ENCODE measurements around the gene CFAP300.

Gene CFAP300

GRCh38 chr11:102050927-102051575 is 3.8 kb downstream of the CFAP300 start:
- Mint-ChIP-seq H3K4me3 (no peak overlapping the region), H3K4me1 (peaks cover 12% of the 10 kb centered on the region), H3K27me3 (peaks cover 51% of the 10 kb centered on the region), H3K27ac (no peak overlapping the region), H3K9me3 (peaks cover 0 to 6% of the 10 kb centered on the region in 2 donors)
- ATAC-seq (no peak), DNase-seq (no peak)

DNA sequence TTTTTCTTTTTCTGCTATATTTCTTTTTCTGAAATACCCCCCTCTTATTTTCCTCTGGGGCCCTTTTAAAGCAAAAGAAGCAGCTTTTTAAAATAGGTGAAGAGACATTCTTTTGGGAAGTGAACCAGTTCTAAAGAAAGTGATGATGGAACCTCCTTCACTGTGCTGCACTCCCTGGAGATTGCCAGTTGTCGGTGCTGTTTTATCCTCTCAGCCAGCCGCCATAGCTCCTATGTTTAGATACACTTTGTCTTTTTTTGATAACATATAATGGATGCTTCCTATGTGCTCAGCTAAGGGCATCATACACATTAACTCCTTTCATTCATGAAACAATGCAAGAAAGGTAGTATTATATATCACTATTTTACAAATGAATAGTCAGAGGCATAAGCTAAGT is 14.0 kb downstream of the CFAP300 start:
- DNase-seq = no peak
- Mint-ChIP-seq H3K27ac (no peak overlapping the region), H3K4me3 (no peak overlapping the region), H3K27me3 (no peaks in the 10 kb centered on the region), H3K9me3 (no peaks in the 10 kb centered on the region), H3K4me1 (no peaks in the 10 kb centered on the region)
- no peak for ATAC-seq

- no peak overlapping the region for H3K27ac Mint-ChIP-seq
- DNase-seq = no peak
- no peaks in the 10 kb centered on the region for H3K9me3 Mint-ChIP-seq
- no peaks in the 10 kb centered on the region for H3K27me3 Mint-ChIP-seq
- no peak for ATAC-seq
- no peaks in the 10 kb centered on the region for H3K4me1 Mint-ChIP-seq
- H3K4me3 Mint-ChIP-seq = no peak overlapping the region
Observed at GRCh38 chr11:102062106-102062505, 14.9 kb downstream of the CFAP300 start.

GRCh38 chr11:102064316-102064715 is 17.1 kb downstream of the CFAP300 start:
- H3K9me3 Mint-ChIP-seq = no peaks in the 10 kb centered on the region
- H3K4me1 Mint-ChIP-seq = no peaks in the 10 kb centered on the region
- ATAC-seq (no peak), DNase-seq (no peak)
- H3K27ac Mint-ChIP-seq = no peak overlapping the region
- no peaks in the 10 kb centered on the region for H3K27me3 Mint-ChIP-seq
- H3K4me3 Mint-ChIP-seq = no peak overlapping the region

- no peaks in the 10 kb centered on the region for H3K4me1 Mint-ChIP-seq
- H3K9me3 Mint-ChIP-seq = peaks cover 17 to 38% of the 10 kb centered on the region in 2 donors
- DNase-seq = no peak
- no peak overlapping the region for H3K4me3 Mint-ChIP-seq
- ATAC-seq = no peak
- no peaks in the 10 kb centered on the region for H3K27me3 Mint-ChIP-seq
- H3K27ac Mint-ChIP-seq = no peak overlapping the region
Observed at GRCh38 chr11:102070766-102071165, 23.5 kb downstream of the CFAP300 start.

DNA sequence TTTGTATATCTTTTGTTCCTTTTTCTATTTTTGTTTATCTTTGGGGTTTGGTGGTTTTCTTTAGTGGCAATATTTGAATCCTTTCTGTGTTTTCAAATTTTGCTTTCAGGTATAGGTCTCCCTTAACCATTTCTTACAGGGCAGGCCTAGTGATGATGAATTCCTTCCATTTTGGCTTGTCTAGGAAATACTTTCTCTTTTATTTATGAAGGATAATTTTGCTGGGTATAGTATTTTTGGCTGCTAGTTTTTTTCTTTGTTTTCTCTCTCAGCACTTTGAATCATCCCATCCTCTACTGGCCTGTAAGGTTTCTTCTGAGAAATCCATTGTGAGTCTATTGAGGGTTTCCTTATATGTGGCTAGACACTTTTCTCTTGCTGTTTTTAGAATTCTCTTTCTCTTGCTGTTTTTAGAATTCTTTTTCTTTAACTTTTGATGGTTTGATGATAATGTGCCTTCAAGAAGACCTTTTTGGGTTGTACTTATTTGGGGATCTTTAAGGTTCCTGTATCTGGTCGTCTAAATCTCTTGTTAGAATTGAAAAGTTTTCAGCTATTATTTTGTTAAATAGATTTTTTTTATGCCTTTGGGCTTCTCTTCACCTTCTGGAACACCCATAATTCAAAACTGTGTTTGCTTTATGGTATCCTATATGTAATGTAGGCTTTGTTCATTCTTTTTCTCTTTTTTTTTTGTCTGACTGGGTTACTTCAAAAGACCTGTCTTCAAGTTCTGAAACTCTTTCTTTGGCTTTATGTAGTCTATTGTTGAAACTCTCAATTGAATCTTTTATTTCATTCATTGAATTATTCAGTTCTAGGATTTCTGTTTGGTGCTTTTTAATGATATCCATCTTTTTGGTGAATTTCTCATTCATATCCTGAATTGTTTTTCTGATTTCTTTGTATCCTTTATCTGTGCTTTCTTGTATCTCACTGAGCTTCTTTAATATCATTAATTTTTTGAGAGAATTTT is 24.5 kb downstream of the CFAP300 start:
- H3K9me3 Mint-ChIP-seq = peaks cover 17 to 38% of the 10 kb centered on the region in 2 donors
- no peak for ATAC-seq
- peaks cover under 1% of the 10 kb centered on the region for H3K27me3 Mint-ChIP-seq
- H3K27ac Mint-ChIP-seq = no peak overlapping the region
- no peak for DNase-seq
- H3K4me1 Mint-ChIP-seq = no peaks in the 10 kb centered on the region
- no peak overlapping the region for H3K4me3 Mint-ChIP-seq

GRCh38 chr11:102073253-102073652 is 26.0 kb downstream of the CFAP300 start:
- Mint-ChIP-seq H3K4me3 (no peak overlapping the region), H3K4me1 (no peaks in the 10 kb centered on the region), H3K27ac (no peak overlapping the region), H3K27me3 (peaks cover 6% of the 10 kb centered on the region), H3K9me3 (peaks cover 17 to 38% of the 10 kb centered on the region in 2 donors)
- ATAC-seq = no peak
- DNase-seq = no peak

DNA sequence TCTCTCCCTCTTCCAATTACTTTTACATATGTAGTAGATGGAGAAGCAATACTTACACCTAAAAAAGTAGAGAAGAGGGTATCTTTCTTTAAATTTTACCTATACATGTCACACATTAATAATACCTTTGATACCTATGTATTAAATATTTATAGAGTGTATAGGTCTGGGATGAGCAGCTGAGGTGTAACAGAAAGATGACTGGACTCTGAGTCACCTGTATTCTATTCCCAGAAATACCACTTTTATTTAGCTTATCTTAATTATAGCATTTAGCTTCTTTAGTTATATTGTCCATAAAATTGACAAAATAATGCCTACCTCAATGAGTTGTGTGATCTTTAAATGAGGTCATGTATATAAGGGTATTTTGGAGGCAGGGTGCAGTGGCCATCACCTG is 32.4 kb downstream of the CFAP300 start:
- H3K4me3 Mint-ChIP-seq = no peak overlapping the region
- H3K27me3 Mint-ChIP-seq = peaks cover 10% of the 10 kb centered on the region
- no peaks in the 10 kb centered on the region for H3K4me1 Mint-ChIP-seq
- no peak overlapping the region for H3K27ac Mint-ChIP-seq
- no peaks in the 10 kb centered on the region for H3K9me3 Mint-ChIP-seq
- ATAC-seq (no peak), DNase-seq (no peak)

- Mint-ChIP-seq H3K4me3 (no peak overlapping the region), H3K27ac (no peak overlapping the region), H3K27me3 (peaks cover 13% of the 10 kb centered on the region), H3K4me1 (no peaks in the 10 kb centered on the region), H3K9me3 (no peaks in the 10 kb centered on the region)
- ATAC-seq (no peak), DNase-seq (no peak)
Observed at GRCh38 chr11:102081313-102081712, 34.1 kb downstream of the CFAP300 start.

- H3K27me3 Mint-ChIP-seq = peaks cover 15% of the 10 kb centered on the region
Observed at GRCh38 chr11:102085864-102086551, 38.8 kb downstream of the CFAP300 start.

GRCh38 chr11:102097186-102097585 is 49.9 kb downstream of the CFAP300 start:
- Mint-ChIP-seq H3K27me3 (no peaks in the 10 kb centered on the region), H3K9me3 (no peaks in the 10 kb centered on the region), H3K4me3 (no peak overlapping the region), H3K4me1 (no peaks in the 10 kb centered on the region), H3K27ac (no peak overlapping the region)
- no peak for ATAC-seq
- no peak for DNase-seq

More at GRCh38 chr11:102085864-102086551, 38.8 kb downstream of the CFAP300 start:
- no peaks in the 10 kb centered on the region for H3K4me1 Mint-ChIP-seq
- no peak for ATAC-seq
- DNase-seq = no peak
- no peak overlapping the region for H3K27ac Mint-ChIP-seq
- no peak overlapping the region for H3K4me3 Mint-ChIP-seq
- no peaks in the 10 kb centered on the region for H3K9me3 Mint-ChIP-seq

GRCh38 chr11:102099755-102100154 is 52.5 kb downstream of the CFAP300 start:
- peaks cover 12% of the 10 kb centered on the region for H3K27me3 Mint-ChIP-seq
- H3K27ac Mint-ChIP-seq = peak overlapping the region in 1 of 2 donors; percentile 29
- H3K4me1 Mint-ChIP-seq = no peaks in the 10 kb centered on the region
- DNase-seq = no peak
- H3K4me3 Mint-ChIP-seq = no peak overlapping the region
- no peaks in the 10 kb centered on the region for H3K9me3 Mint-ChIP-seq
- ATAC-seq = no peak

- no peaks in the 10 kb centered on the region for H3K9me3 Mint-ChIP-seq
- peaks cover 54% of the 10 kb centered on the region for H3K27me3 Mint-ChIP-seq
- H3K4me1 Mint-ChIP-seq = peaks cover 17% of the 10 kb centered on the region
- H3K27ac Mint-ChIP-seq = no peak overlapping the region
- ATAC-seq = no peak
- DNase-seq = no peak
- no peak overlapping the region for H3K4me3 Mint-ChIP-seq
Observed at GRCh38 chr11:102108734-102109440, 61.6 kb downstream of the CFAP300 start.

- H3K27ac Mint-ChIP-seq = peak within 1 kb of the TSS; percentile 19 to 53
- H3K27me3 Mint-ChIP-seq = peaks cover 56% of the 10 kb centered on the region
- peak; percentile 74 for ATAC-seq
- peak within 1 kb of the TSS; percentile 93 to 99 for H3K4me3 Mint-ChIP-seq
- no peaks in the 10 kb centered on the region for H3K9me3 Mint-ChIP-seq
- H3K4me1 Mint-ChIP-seq = peaks cover 17% of the 10 kb centered on the region
- peak; percentile 60 to 63 for DNase-seq
Observed at GRCh38 chr11:102109896-102110760, 62.9 kb downstream of the CFAP300 start, which contains the start of gene YAP1. YAP1 (plus strand) TSS chr11:102110447; CDS start chr11:102110849, 402 bp downstream.

Data from stimulated activated naive CD8-positive, alpha-beta T cell treated with anti-CD3 and anti-CD28 coated beads, Interleukin-15, amount 100 ng/mL, for 72 hours (primary cell).